Activated CD4-positive, alpha-beta T cell treated with anti-CD3 and anti-CD28 coated beads for 1 hour (primary cell): ENCODE data around the gene YDJC.
"Not testable (repeated sequence)": the region's sequence is repeated elsewhere in the genome, so short reads cannot be mapped to it uniquely, and the experiment has no call there.

Experiments
- DNase-seq: peaks from one replicate; pipeline ENCODE4 v3.0.0-alpha.2; 2020

The YDJC gene

DNA sequence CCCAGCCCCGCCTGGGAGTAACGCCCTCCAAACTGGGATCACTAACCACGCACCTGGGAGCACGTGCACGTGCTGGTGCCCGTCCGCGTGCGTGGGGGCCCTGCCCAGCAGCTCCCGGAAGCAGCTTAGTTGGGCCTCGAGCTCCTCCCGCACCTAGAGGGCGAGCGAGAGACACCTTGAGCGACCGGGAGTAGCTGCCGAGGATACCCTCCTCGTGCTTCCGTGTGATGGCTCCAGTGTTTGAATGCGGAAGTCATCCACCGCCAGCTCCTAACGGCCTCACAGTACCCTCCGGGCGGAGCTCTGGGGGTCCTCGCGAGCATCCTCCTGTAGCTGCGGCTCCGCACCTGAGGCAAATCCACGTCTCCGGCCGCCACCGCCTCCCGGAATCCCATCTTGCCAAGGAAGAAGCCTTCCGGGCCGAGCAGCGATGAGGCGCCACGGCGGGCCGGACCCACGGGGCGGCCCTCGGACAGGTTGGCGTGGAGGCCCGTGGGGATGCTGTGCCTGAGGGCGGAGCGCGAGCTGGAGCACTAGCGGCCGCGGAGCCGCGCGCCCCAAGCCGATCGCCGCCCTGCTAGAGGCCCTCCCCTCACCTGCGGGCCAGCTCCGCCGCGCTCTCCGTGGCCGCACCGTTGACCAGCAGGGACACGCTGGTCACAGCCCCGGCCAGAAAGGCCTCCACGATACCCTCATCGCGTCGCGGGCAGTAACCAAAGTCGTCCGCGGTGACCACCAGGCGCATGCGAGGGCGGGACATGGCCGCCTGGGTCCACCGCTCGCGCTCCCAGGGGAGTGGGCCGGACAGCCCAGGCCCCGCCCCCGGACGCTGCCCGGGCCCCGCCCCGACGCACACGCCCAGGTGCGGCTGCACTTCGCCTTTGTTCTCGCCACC, at the start of gene YDJC:
Gene YDJC, minus strand, starts transcription at position 768 of the 895 bp plus-strand sequence. Its CDS starts 8 bp downstream, at position 760.
- DNase-seq: peak; percentile 91

DNA sequence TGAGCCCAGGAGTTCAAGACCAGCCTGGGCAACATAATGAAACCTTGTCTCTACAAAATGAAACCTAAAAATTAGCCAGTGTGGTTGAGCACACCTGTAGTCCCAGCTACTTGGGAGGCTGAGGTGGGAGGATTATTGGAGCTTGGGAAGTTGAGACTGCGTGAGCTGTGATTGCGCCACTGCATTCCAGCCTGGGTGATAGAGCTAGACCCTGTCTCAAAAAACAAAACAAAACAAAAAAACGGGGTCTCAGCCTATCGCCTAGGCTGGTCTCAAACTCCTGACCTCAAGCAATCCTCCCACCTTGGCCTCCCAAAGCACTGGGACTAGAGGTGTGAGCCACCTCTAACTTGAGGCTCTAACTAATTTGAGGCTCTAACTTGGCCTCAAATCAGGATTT, 49.6 kb upstream of the YDJC start:
- DNase-seq: no peak

DNA sequence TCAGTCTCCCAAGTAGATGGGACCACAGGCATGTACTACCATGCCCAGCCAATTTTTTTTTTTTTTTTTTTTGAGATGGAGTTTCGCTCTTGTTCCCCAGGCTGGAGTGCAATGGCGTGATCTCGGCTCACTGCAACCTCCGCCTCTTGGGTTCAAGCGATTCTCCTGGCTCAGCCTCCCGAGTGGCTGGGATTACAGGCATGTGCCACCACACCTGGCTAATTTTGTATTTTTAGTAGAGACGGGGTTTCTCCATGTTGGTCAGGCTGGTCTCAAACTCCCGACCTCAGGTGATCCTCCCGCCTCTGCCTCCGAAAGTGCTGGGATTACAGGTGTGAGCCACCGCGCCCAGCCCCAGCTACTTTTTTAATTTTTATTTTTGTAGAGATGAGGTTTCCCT, 49.0 kb upstream of the YDJC start:
- not testable (repeated sequence) for DNase-seq

- DNase-seq: no peak
Observed at GRCh38 chr22:21677606-21678443, 48.0 kb upstream of the YDJC start.

- no peak for DNase-seq
Observed at GRCh38 chr22:21674638-21675245, 44.9 kb upstream of the YDJC start.

GRCh38 chr22:21673534-21674321, 43.9 kb upstream of the YDJC start:
- no peak for DNase-seq

DNA sequence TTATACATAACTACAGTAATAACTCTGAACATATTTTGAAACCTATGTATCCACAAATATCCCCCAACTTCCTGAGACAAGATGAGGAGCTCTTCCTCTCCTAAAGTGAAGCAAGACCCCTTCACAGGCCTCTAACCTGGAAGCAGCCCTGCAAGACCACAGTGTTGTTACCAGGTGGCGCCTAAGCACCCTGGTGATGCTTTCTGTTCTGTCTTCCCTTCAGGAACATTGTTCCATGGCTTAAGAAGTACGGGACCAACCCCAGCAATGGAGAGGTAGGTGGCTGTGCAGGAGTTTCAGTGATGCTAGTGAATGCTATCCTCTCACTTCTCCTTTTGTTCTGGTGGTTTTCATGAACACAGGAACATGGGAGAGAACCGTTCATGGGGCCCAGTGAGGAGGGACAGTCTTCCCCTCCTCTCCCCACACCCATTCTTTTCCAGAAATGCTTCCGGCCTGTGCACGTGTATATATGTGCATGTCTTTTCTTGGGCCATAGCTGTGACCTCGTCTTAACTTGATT, 42.3 kb upstream of the YDJC start:
- no peak for DNase-seq

DNA sequence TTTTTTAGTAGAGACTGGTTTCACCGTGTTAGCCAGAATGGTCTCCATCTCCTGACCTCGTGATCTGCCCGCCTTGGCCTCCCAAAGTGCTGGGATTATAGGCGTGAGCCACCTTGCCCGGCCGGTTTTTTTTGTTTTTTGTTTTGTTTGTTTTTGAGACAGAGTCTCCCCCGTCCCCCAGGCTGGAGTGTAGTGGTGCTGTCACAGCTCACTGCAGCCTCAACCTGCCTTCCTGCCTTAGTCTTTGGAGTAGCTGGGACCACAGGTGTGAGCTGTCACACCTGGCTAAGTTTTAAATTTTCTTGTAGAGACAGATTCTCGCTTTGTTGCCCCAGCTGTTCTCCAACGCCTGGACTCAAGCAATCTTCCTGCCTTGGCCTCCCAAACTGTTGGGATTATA, 39.2 kb upstream of the YDJC start:
- DNase-seq: no peak

GRCh38 chr22:21666786-21667185, 37.0 kb upstream of the YDJC start:
- DNase-seq: no peak

- DNase-seq: no peak
Observed at GRCh38 chr22:21665047-21665851, 35.4 kb upstream of the YDJC start.

DNA sequence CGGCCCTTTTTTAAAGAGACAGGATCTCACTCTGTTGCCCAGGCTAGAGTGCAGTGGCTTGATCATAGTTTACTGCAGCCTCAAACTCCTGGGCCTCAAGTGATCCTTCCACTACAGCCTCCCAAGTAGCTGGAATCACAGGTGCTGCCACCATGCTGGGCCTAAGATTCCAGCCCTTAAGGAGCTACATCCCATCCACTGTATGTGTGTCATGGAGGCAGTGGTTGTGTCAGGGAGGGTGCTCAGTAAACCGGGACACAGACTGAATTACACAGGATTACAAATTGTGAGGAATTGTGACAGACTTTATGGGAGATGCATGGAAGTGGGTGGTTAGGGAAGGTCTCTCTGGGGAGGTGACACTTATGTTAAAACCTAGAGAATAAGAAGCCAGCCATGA, 33.9 kb upstream of the YDJC start:
- DNase-seq: no peak

DNA sequence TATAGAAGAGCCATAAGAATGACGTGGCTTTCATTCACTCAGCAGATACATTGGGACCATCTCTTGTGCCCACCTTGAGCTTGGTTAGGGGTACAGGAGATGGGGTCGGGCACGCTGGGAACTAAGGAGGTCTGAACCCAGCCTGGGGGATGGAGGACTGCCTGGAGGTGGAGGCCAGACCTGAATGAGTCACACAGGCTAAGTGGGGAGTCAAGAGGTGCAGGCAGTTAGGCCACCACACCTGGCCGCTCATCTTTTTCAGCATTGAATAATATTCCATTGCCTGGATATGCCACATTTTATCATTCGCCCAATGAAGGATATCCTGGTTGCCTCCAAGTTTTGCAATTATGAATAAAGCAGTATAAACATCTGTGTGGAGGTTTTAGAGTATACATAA, 32.2 kb upstream of the YDJC start:
- no peak for DNase-seq

GRCh38 chr22:21660904-21661303, 31.1 kb upstream of the YDJC start:
- DNase-seq: no peak

DNA sequence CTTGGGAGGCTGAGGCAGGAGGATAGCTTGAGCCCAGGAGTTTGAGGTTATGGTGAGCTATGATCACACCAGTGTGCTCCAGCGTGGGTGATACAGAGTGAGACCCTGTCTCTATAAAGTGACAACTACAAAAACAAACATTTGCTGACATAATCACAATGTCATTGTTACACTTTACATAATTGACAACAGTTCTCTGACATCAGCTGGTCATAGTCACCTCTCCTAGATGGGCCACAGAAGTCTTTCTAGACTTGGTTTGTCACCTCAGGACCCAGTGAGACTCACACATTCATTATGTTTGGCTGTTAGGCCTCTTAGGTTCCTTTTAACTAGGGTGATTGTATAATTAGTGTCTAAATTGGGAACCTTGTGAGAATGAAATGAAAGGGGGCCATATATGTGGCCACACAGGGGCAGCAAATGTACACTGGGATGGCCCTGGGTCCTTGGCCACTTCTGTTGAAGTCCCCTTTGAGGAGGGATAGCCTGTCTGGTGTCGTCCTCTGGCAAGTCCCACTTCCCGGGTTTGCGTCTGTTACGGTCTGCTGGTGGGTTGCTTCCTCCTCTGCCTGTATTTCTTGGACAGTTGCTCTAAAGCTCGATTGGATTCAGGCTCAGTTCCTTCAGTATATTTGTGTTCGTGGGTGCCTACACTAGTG, 30.2 kb upstream of the YDJC start:
- no peak for DNase-seq

- DNase-seq: peak; percentile 55
Observed at GRCh38 chr22:21657360-21658032, 27.7 kb upstream of the YDJC start.

GRCh38 chr22:21657020-21657359, 27.2 kb upstream of the YDJC start:
- no peak for DNase-seq

DNA sequence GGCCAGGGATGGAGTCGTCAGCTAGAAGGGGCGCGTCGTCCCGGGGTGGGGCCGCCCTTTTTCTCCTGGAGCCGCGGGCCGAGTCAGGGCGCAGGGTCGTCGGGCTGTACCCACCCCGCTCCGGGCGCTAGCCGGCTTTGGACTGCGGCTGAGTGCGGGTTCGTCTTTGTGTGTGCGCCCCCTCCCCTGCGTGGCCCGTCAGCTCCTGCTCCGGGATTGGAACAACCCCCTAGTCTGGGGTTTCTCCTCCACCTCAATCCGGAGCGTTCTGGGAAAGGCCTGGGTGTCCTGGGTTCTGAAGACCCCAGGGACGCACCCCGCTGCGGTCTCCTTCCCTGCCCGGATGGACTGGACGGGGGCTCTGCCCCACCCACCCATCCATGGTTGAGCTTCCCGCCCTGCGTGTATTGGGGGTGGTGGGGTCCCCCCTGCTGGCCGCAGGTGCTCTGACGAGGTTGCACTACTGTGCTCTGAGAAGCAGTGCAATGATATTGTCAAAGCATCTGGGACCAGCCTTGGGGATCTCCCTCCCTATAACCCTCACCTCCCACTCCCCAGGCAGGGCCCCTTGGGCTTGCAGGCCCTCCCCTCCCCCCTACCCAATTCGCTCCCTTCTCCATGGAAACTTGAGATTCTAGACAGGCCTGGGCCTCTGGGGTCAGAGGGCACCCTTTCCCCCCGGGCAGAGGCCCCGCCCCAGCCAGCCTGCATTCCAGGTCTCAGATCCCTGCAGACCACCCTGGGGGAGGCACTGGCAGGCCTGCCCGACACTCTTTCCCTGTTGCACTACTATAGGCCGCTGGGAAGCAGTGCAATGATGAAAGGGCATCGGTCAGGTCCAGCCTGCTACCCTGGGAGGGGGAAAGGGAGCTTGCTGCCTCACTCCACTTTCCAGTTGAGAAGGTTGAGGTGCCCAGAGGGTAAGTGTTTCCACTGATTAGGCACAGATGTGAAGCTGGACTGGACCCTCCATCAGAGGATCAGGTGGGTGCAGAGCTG, 23.0 kb upstream of the YDJC start:
- DNase-seq: no peak

GRCh38 chr22:21652010-21652546, 22.3 kb upstream of the YDJC start:
- DNase-seq: peak; percentile 73

DNA sequence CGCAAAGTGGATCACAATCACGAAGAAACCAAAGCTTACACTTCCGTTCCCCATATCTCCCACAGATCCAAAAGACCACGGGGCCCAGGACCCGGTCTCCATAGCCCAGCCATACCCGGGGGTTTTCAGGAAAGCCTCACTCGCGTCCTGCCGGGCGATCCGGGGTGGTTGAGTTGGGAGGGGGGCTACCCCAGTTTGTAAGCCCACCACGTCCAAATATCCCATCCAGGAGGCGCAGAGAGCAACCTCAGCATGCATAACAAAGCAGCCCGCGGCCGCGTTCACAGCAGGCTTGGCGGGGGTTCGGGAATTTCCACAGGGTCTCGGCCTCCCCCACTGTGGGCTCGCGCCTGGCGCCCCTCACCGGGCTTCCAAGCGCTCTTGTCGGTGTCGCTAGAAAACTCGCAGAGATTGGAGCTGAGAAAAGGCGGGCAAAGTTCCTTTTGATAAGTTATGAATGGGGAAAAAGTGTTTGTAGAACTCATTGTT, 21.7 kb upstream of the YDJC start:
- DNase-seq: no peak
